Right lobe of liver (tissue), 4 donors: ENCODE data around the gene TLR10.

Experiments used
- POLR2A ChIP-seq: fragments of 450-650 bp; IDR thresholded peaks from one replicate; pipeline ENCODE4 v1.6.1; 2017; ENCODE audit warnings: antibody characterized with exemption, mild to moderate bottlenecking
- TF ChIP-seq, protein P1 (sequence below), 4 donors: fragments of 200-600 bp in 3 of 4; fragments of 450-650 bp in 1 of 4; IDR thresholded peaks; one replicate each; pipeline versions ENCODE4 v1.5.1 to v1.8.0; 2016 to 2022; ENCODE audit warnings: antibody characterized with exemption in 4 of 4, mild to moderate bottlenecking in 2 of 4
- donor health status: DM: no; HTN: no; CAD: no.
- donor health status: DM: no; HTN: no; CAD: no.
- donor health status: DM: no; HTN: yes; CAD: no.

GRCh38 chr4:38794051-38794450 lies 11.3 kb upstream of the TLR10 start:
- TF ChIP-seq, protein P1, sequence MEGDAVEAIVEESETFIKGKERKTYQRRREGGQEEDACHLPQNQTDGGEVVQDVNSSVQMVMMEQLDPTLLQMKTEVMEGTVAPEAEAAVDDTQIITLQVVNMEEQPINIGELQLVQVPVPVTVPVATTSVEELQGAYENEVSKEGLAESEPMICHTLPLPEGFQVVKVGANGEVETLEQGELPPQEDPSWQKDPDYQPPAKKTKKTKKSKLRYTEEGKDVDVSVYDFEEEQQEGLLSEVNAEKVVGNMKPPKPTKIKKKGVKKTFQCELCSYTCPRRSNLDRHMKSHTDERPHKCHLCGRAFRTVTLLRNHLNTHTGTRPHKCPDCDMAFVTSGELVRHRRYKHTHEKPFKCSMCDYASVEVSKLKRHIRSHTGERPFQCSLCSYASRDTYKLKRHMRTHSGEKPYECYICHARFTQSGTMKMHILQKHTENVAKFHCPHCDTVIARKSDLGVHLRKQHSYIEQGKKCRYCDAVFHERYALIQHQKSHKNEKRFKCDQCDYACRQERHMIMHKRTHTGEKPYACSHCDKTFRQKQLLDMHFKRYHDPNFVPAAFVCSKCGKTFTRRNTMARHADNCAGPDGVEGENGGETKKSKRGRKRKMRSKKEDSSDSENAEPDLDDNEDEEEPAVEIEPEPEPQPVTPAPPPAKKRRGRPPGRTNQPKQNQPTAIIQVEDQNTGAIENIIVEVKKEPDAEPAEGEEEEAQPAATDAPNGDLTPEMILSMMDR (IDR thresholded peaks at IDR 0.05) = no peak
- TF ChIP-seq POLR2A = no peak
